IgD-negative memory B cell (primary cell): ENCODE results near the gene BZW1. TPM values are rescaled to one million over a fixed set of nuclear protein-coding genes. Genes with fewer than 3 reads are reported as not detected.

Experiments used
- H3K27ac Mint-ChIP-seq, 3 donors: one replicate each; pipeline ENCODE4 v1.8.0; 2020 to 2022; ENCODE audit warnings: mild to moderate bottlenecking in 3 of 3, mixed read lengths in 3 of 3, moderate library complexity in 1 of 3
- H3K27me3 Mint-ChIP-seq: one replicate; pipeline ENCODE4 v1.8.0; 2021; ENCODE audit warnings: mixed read lengths
- H3K36me3 Mint-ChIP-seq: one replicate; pipeline ENCODE4 v1.8.0; 2020; ENCODE audit warnings: mild to moderate bottlenecking, mixed read lengths
- H3K4me1 Mint-ChIP-seq, 3 donors: one replicate each; pipeline ENCODE4 v1.8.0; 2020 to 2022; ENCODE audit warnings: mixed read lengths in 3 of 3, mild to moderate bottlenecking in 1 of 3
- H3K4me3 Mint-ChIP-seq, 4 donors: one replicate each; pipeline ENCODE4 v1.8.0; 2020 to 2022; ENCODE audit warnings: mild to moderate bottlenecking in 4 of 4, mixed read lengths in 4 of 4, moderate library complexity in 3 of 4
- H3K9me3 Mint-ChIP-seq, 3 donors: one replicate each; pipeline ENCODE4 v1.8.0; 2020 to 2021; ENCODE audit warnings: mixed read lengths in 3 of 3, mild to moderate bottlenecking in 1 of 3
- polyA plus RNA-seq: library from polyadenylated mRNA; unstranded; fragments of 300-500 nt; fragmentation: Illumina TruSeq; gene quantifications from one replicate; pipeline ENCODE4 v1.2.3, GENCODE V29; 2021

The BZW1 gene
- polyA plus RNA-seq: 140 TPM

DNA sequence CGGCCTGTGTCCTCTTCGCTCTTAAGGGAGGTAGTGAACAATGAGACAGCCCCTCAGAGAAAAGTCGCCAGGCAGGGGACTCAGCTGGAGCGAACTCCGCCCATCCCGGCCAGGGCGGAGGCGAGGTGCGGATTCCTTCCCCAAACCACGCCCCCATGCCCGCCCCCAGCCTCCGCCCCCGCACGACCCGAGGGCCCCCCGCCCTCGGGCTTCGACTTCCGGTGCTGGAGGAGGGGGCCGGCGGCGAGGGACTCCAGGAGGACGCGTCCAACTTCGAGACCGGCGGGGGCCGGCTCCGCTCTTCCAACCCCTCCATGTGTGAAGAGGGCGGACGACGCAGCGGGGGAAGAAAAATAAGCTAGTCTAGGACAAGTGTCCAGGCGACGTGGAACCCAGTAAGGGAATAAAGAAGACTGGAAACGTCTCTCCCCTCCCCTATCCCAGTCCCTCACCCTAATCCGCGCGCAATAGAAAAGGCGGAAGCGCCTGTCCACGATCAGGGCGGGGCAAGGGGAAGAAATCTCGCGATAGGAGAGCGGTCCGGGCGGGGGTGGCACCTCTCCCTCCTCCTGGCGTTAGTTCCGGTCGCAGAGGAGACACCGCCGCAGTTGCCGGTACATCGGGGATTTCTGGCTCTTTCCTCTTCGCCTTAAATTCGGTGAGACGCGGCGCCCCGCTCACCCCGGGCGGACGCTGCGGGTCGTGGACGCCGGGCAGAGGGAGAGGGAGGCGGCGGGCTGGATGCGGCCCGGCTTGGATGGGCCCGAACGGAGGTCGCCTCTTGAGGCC, at the start of gene BZW1:
BZW1 (plus strand) TSS at position 578 of the 789 bp plus-strand sequence. CDS start 1,308 bp downstream, outside the sequence.
- Mint-ChIP-seq H3K27me3 (no peaks in the 10 kb centered on the region), H3K36me3 (peaks cover 2% of the 10 kb centered on the region), H3K27ac (peak within 1 kb of the TSS; percentile 97 to 99 (median 99)), H3K4me3 (peak within 1 kb of the TSS; percentile 94 to 99 (median 96)), H3K4me1 (peaks cover 23 to 28% (median 27%) of the 10 kb centered on the region in 3 donors), H3K9me3 (no peaks in the 10 kb centered on the region)

DNA sequence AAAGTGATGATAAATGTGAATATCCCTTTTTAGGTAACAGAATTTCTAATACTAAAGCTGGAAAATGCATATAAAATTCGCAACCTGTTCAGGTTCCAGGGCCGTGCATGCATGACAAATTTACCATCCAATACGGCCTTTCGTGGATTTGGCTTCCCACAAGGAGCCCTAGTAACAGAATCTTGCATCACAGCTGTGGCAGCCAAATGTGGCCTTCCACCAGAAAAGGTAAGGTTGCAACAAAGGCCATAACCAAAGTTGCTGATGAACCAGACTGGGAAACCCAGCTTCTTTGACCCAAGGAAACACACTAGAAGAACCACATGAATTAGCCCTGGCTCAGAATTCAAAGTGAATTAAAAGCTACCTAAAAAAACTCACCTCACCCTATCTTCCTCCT, 49.6 kb upstream of the BZW1 start:
- H3K36me3 Mint-ChIP-seq: no peaks in the 10 kb centered on the region
- no peaks in the 10 kb centered on the region for H3K9me3 Mint-ChIP-seq
- H3K4me1 Mint-ChIP-seq: no peaks in the 10 kb centered on the region
- no peak overlapping the region for H3K27ac Mint-ChIP-seq
- no peak overlapping the region for H3K4me3 Mint-ChIP-seq
- peaks cover 15% of the 10 kb centered on the region for H3K27me3 Mint-ChIP-seq

GRCh38 chr2:200763422-200763821, 48.3 kb upstream of the BZW1 start:
- Mint-ChIP-seq H3K27ac (no peak overlapping the region), H3K36me3 (no peaks in the 10 kb centered on the region), H3K4me1 (no peaks in the 10 kb centered on the region), H3K4me3 (no peak overlapping the region), H3K9me3 (no peaks in the 10 kb centered on the region), H3K27me3 (peaks cover 15% of the 10 kb centered on the region)

DNA sequence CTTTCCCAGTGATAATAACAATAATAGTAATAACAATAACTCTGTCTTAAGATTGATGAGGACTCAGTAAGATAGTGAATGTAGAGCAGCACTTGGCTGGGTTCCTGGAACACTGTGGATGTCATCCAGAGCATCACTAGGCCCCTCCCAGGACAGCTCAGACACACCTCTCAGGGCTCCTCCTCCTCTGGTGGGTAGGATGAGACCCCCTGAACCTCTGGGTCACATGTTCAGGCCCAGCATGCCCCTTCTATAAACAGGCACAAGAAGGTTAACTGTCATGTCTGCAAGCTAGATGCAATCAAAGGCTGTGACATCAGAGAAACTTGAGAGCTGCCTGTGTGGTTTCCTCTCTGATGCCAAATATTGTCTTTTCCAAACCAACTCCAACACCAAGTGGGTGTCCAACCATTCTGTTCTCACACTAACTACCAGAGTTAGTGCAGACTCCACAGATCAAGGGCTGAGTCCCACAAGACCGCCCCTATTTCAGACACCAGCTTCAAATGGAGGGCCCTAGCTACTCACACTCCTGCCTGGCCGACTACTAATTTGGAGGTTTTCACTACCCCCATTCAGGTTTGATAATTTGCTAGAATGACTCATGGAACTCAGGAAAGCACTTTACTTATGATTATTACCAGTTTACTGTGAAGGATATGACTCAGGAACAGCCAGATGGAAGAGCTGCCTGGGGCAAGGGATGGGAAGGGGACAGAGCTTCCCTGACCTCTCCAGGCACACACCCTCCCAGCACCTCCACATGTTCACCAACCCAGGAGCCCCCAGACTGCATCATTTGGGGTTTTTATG, 46.4 kb upstream of the BZW1 start:
- H3K27ac Mint-ChIP-seq: no peak overlapping the region
- H3K36me3 Mint-ChIP-seq: no peaks in the 10 kb centered on the region
- H3K27me3 Mint-ChIP-seq: peaks cover 14% of the 10 kb centered on the region
- no peaks in the 10 kb centered on the region for H3K9me3 Mint-ChIP-seq
- H3K4me3 Mint-ChIP-seq: no peak overlapping the region
- H3K4me1 Mint-ChIP-seq: no peaks in the 10 kb centered on the region

DNA sequence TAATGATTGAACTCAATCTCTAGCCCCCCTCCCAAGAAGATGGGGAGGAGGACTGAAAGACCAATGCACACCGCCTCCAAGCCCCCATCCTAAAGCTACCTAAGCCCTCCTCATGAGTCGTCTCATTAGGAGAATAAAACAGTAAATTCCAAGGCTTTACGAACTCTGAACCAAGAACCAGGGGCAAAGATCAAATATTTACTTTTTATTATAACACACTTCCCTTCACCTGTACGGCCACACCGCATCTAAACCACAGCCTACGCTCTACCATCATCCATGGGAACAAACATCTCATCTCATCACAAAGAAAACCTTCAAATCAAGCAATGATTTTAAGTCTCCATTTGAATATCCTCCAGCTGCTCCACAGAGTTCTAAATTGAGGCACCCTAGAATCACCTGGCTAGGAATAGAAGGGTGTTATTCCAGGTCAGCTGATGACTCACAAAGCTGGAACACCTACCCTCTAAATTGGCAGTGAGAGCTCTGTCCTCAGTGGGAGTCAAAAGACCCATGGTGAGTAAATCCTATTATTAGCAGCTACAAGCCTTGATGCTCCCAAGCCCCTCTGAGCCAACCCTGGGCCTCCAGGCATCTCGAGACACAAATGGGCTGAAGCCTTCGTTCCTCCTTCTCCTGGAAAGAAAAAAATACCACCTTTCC, 45.6 kb upstream of the BZW1 start:
- Mint-ChIP-seq H3K27me3 (peaks cover 16% of the 10 kb centered on the region), H3K36me3 (no peaks in the 10 kb centered on the region), H3K27ac (no peak overlapping the region), H3K4me1 (no peaks in the 10 kb centered on the region), H3K9me3 (no peaks in the 10 kb centered on the region), H3K4me3 (no peak overlapping the region)

- no peak overlapping the region for H3K4me3 Mint-ChIP-seq
- peaks cover 0 to 1% (median 0%) of the 10 kb centered on the region in 3 donors for H3K4me1 Mint-ChIP-seq
- no peak overlapping the region for H3K27ac Mint-ChIP-seq
- H3K9me3 Mint-ChIP-seq: no peaks in the 10 kb centered on the region
- H3K36me3 Mint-ChIP-seq: no peaks in the 10 kb centered on the region
- H3K27me3 Mint-ChIP-seq: peaks cover 16% of the 10 kb centered on the region
Measured at GRCh38 chr2:200767111-200767885, 44.4 kb upstream of the BZW1 start.

GRCh38 chr2:200770847-200771246, 40.9 kb upstream of the BZW1 start:
- Mint-ChIP-seq H3K4me3 (no peak overlapping the region), H3K27ac (no peak overlapping the region), H3K9me3 (peaks cover 0 to 5% (median 3%) of the 10 kb centered on the region in 3 donors)

DNA sequence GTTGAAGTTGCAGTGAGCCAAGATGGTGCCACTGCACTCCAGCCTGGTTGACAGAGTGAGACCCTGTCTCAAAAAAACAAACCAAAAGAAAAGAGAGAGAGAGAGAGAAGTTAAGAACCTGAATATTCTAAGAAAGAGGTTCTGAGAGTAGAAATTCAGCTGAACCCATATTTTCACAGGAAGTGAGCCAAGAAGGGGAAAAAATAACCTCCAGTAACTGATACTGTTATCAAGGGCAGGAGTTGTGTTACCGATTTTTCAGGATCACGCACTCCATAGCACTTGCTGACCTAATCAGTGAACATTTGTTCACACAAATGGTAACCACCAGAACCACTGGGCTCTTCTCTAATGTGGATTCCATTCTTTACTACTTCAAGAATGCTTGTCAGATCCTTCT, 39.1 kb upstream of the BZW1 start:
- Mint-ChIP-seq H3K4me1 (peaks cover 0 to 3% (median 0%) of the 10 kb centered on the region in 3 donors), H3K27ac (peak overlapping the region in 1 of 3 donors; percentile 29), H3K4me3 (peak overlapping the region in 1 of 4 donors; percentile 55), H3K36me3 (no peaks in the 10 kb centered on the region), H3K27me3 (peaks cover 10% of the 10 kb centered on the region), H3K9me3 (peaks cover 0 to 5% (median 3%) of the 10 kb centered on the region in 3 donors)

More at GRCh38 chr2:200770847-200771246, 40.9 kb upstream of the BZW1 start:
- H3K36me3 Mint-ChIP-seq: no peaks in the 10 kb centered on the region
- peaks cover 10% of the 10 kb centered on the region for H3K27me3 Mint-ChIP-seq
- peaks cover 0 to 3% (median 0%) of the 10 kb centered on the region in 3 donors for H3K4me1 Mint-ChIP-seq

DNA sequence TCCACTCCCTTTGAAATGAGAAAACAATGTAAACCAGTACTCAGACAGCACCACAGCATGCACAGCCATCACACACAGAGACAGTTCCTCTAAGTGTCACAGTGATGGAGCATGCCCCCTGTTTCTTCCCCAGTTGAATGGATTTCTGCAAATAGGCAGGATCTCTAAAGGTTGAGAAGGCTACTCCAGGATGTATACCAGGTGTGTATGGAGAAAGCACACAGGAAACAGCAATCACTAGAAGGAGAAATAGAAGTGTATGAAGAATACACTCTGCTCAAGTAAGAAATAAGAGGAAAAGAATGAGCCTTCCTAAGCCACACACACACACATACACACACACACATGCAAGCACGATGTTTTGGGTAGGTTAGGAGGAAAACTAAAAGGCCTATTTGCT, 38.6 kb upstream of the BZW1 start:
- H3K9me3 Mint-ChIP-seq: peaks cover 0 to 5% (median 3%) of the 10 kb centered on the region in 3 donors
- no peaks in the 10 kb centered on the region for H3K36me3 Mint-ChIP-seq
- H3K4me3 Mint-ChIP-seq: no peak overlapping the region
- H3K4me1 Mint-ChIP-seq: peaks cover 0 to 3% (median 0%) of the 10 kb centered on the region in 3 donors
- peaks cover 10% of the 10 kb centered on the region for H3K27me3 Mint-ChIP-seq
- no peak overlapping the region for H3K27ac Mint-ChIP-seq

- Mint-ChIP-seq H3K27me3 (peaks cover 10% of the 10 kb centered on the region), H3K9me3 (peaks cover 0 to 5% (median 3%) of the 10 kb centered on the region in 3 donors), H3K4me3 (no peak overlapping the region), H3K4me1 (peaks cover 0 to 3% (median 0%) of the 10 kb centered on the region in 3 donors), H3K27ac (no peak overlapping the region), H3K36me3 (no peaks in the 10 kb centered on the region)
Measured at GRCh38 chr2:200774920-200775319, 36.8 kb upstream of the BZW1 start.

GRCh38 chr2:200777275-200777674, 34.4 kb upstream of the BZW1 start:
- Mint-ChIP-seq H3K27me3 (peaks cover 8% of the 10 kb centered on the region), H3K4me3 (no peak overlapping the region), H3K4me1 (peaks cover 0 to 1% (median 0%) of the 10 kb centered on the region in 3 donors), H3K9me3 (peaks cover 0 to 5% (median 3%) of the 10 kb centered on the region in 3 donors), H3K36me3 (no peaks in the 10 kb centered on the region), H3K27ac (no peak overlapping the region)

DNA sequence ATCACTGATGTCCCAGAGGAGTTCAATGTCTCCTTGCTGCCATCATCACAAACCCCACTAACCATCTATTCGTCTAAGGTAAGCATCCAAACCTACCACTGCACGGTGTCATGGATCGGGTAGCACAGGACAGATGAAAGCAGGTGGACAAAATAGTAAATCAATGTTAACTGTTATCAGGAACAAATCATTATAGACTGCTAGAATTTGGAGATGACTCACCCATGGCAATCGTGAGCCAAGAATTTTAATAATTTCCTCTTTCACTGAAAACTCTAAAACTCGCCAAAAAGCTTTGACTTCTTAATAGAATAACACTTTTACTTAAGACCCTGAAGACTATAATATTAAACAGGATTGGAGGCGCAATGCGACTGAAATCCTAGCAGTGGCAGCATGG, 33.7 kb upstream of the BZW1 start:
- H3K36me3 Mint-ChIP-seq: no peaks in the 10 kb centered on the region
- H3K27me3 Mint-ChIP-seq: peaks cover 6% of the 10 kb centered on the region
- peaks cover 0 to 3% (median 2%) of the 10 kb centered on the region in 3 donors for H3K9me3 Mint-ChIP-seq
- H3K4me1 Mint-ChIP-seq: peaks cover 0 to 1% (median 0%) of the 10 kb centered on the region in 3 donors
- no peak overlapping the region for H3K4me3 Mint-ChIP-seq
- no peak overlapping the region for H3K27ac Mint-ChIP-seq

DNA sequence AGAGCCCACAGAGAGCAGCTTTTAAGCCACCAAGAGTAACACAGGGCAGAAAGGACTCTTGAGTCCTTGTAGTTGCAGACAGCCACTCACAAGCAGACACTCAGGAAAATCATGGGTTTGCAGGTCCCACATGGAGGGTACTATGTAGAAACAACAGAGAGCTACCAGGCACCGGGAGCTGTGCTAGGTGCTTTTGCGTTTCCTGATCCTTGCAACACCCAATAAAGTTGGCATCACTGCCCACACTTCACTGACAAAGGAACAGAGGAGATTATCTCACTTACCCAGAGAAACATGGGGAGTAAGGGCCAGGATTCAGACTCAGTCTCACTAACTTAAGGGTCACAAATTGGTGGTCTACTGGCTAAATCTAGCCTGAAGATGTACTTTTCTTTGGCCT, 32.5 kb upstream of the BZW1 start:
- Mint-ChIP-seq H3K27me3 (peaks cover 5% of the 10 kb centered on the region), H3K4me3 (no peak overlapping the region), H3K9me3 (no peaks in the 10 kb centered on the region), H3K36me3 (no peaks in the 10 kb centered on the region), H3K4me1 (no peaks in the 10 kb centered on the region), H3K27ac (no peak overlapping the region)

DNA sequence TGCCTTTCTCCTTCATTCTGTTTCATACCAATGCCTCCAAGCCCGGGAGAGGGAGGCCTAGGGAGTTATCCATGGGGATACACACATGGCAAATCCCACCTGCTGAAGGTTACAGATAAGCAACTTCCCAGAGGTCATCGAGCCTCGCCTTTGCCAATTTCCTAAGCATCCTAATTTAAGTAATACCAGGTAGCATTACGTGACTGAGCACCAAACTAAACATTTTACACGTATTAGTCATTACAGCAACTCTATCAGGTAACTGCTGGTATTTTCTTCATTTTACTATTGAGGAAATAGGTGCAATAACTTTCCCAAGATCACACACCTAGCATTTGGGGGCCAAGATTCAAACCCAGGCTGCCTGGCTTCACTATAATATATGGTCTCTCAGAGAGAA, 30.1 kb upstream of the BZW1 start:
- Mint-ChIP-seq H3K36me3 (no peaks in the 10 kb centered on the region), H3K9me3 (no peaks in the 10 kb centered on the region), H3K27ac (no peak overlapping the region), H3K4me1 (no peaks in the 10 kb centered on the region), H3K27me3 (peaks cover 2% of the 10 kb centered on the region), H3K4me3 (no peak overlapping the region)
